GM11168 (cell line): ENCODE data around the gene LRRC36.

Source experiments
- in situ Hi-C: fragments of 300-500 bp; cut with MboI; formaldehyde crosslinking; loops from one replicate; pipeline ENCODE4 v1.12.0; 2022; ENCODE audit warnings: low sequenced_read_pairs; ENCODE audit not compliant: unreplicated experiment

LRRC36 gene, protein sequence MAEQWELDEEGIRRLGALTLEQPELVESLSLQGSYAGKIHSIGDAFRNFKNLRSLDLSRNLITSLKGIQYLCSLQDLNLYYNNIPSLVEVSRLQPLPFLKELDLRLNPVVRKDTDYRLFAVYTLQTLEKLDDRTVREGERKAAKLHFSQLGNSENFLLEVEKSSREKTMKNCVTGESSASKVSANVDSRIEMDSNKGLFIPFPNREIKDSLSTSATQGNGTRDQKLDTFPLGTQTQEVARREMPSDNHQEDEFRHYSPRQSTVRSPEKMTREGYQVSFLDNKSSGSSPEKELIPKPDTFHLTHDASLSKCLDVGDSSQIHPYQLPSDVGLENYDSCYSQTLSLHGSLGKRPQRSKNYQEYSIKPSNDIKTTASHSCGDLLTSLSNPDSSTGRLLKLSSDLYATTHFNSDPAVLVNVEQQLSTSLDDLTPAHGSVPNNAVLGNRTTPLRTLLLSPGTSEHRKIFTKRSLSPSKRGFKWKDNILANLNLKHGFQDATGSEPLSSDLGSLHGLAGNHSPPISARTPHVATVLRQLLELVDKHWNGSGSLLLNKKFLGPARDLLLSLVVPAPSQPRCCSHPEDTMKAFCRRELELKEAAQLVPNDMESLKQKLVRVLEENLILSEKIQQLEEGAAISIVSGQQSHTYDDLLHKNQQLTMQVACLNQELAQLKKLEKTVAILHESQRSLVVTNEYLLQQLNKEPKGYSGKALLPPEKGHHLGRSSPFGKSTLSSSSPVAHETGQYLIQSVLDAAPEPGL

DNA sequence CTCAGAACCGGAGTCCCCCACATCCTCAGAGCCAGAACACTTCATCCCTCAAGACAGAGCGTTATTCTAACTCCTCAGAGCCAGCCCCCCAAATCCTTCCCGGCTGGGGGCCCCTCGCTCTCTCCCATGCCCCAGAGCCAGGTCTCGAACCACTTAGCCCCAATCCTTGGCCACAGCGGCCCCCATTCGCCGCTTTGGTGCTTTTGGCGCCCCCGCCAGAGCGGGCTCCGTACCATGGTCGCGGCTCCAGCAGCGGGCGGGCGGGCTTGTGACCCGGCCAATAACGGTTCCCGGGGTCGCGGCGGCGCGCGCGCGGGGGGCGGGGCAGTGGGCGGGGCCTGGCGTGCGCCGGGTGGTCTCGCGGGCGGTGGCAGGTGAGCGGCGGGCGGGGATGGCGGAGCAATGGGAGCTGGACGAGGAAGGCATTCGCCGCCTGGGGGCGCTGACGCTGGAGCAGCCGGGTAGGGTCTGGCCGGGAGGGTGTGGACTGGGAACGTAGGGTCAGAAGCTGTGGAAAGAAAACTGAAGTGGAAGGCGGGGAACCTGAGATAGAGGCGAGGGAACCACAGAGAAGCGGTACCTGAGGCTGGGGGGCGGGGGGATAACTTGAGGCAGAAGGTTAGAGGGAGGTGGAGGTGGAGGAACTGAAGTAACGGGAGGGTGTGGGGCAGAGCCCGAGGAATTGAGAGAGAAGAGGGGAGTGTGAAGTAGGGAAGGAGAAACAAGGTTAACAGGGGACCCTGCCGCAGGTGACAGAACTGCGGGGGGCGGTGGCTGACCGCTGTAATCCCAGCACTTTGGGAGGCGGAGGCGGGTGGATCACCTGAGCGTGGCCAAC lies at the start of gene LRRC36, which contains the start of gene KCTD19:
LRRC36 (plus strand) TSS at position 344 of the 838 bp plus-strand sequence; CDS start at position 392, 48 bp downstream.
KCTD19 (minus strand) TSS at position 270 of the 838 bp plus-strand sequence; CDS start at position 236, 34 bp downstream.
- in situ Hi-C loops = no loop called here

DNA sequence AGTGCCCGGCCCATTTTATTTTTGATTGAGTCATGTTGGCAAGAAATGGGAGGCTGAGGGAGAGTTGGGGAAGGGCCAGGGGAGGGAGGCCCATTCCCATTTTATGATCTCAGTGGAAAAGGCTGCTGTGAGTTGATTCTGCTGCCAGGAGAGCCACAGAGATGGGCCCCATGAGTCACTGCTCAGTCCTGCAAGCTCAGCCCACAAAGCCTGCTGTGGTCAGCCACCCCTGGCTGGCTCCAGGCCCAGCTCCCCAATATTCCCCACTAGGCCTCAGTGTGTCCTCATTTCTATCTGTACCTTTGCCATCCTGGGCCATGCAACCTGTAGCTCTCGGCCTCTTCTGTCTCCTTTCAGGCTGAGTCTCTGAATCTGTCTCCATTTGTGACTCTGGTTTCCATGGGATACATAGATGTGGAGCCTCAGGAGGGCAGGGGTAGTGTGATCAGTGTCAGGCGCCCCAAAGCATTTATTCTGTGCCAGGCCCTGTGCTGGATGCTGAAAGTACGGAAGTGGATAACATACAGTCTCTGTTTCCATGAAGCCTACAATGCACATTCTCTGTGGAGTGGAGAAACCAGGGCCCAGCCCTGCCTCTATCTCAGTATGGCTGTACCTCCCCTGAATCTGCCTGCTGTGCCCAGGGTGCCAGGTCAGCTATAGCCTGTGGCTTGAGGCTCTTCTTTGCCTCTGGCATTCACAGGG lies 49.2 kb upstream of the LRRC36 start:
- in situ Hi-C loops = no loop called here

DNA sequence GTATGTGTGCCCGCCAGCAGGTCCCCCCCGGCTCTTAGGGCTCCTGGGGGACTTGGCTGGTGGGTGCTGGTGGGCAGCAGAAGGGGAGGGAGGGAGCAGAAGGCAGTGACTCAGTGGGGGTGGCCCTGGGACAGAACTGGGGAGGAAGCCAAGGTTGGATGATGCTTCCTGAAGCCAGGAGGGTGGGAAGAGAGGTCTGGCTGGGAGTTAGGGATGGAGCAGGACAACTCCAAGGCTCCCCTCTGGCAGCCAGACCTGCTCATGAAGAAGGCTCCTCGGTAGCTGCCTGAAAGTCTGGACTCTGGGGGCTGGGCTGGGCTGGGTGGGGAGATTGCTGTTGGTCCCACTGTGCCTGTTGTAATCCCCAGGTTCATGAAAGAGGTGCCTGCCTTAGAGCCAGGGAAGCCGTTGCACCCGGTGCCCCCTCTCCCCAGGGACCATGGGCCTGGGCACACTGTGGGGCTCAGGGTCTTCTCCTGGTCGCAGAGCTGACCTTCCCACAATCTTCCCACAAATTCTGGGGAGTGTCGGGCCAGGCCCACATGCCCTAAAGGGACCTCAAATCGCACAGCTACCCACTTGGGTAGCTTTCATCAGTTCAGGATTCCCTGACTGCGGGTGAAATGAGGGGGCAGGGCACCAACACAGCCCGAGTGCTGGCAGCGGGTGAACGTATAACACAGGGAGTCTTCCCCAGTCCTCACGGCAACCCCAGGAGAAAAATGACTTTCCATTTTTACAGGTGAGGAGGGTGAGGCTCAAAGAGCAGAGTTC lies 48.4 kb upstream of the LRRC36 start:
- in situ Hi-C loops = no loop called here

DNA sequence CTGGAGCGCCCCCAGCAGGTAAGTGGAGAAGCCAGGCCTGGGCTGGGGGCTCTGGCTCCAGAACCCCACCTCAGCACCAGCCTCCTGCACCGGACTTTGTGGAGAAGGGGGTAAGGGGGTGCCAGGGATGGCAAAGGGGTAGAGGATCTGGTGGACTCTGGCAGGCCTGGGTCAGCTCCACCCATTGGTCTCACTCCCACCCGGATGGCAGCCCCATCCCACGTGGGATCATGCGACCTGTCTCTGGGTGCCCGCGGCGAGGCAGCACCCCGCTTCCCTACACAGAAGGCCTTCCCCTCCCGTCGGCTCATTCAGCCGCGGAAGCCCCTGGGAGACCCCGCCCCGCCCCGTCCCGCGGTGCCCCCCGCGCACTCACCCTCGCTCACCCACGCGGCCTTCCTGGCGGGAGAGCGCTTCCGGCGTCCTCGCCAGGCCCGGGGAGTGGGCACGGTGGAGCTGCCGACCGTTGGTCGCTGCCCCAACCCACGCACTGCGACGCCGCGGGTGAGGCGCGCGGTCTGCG lies 47.8 kb upstream of the LRRC36 start:
- in situ Hi-C loops = no loop called here

DNA sequence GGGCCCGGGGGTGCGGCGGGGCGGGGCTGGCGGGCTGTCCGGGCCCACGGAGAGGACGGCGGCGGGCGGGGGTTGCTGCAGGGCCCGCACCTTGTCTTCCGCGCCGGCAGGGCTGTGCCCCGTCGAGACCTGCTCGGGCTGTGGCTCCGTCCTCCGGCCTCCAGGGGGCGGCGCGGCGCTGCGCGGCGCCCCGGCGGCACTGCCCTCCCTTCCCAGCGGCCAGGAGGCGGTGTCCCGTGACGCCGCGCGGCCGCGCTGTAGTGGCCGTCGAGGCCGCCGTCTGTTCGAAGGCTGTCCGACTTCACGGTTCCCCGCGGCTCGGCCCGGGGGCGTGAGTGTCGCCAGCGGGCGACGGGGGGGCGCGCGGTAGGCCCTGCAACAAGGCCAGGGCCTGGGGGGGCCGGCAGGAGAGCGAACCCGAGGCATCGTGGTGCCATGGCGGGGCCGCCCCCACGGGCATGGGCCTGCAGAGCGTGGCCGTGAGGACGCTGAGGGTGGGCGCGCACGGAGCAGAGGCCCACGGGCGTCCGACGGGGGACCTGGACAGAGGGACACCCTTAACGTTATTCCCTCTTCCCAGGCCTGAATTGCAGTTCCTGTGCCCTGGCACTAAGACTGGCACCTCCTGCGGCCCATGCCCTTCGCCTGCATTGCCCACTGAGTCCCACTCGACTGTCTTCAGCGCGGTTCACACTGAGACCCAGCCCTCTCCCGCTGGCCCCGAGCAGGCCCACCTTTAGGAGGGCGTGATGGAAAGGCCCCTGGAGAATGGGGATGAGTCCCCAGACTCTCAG lies 47.1 kb upstream of the LRRC36 start, which contains the start of gene PLEKHG4:
PLEKHG4 (plus strand) TSS at position 237 of the 794 bp plus-strand sequence; CDS start at position 750, 513 bp downstream.
- in situ Hi-C loops = no loop called here

DNA sequence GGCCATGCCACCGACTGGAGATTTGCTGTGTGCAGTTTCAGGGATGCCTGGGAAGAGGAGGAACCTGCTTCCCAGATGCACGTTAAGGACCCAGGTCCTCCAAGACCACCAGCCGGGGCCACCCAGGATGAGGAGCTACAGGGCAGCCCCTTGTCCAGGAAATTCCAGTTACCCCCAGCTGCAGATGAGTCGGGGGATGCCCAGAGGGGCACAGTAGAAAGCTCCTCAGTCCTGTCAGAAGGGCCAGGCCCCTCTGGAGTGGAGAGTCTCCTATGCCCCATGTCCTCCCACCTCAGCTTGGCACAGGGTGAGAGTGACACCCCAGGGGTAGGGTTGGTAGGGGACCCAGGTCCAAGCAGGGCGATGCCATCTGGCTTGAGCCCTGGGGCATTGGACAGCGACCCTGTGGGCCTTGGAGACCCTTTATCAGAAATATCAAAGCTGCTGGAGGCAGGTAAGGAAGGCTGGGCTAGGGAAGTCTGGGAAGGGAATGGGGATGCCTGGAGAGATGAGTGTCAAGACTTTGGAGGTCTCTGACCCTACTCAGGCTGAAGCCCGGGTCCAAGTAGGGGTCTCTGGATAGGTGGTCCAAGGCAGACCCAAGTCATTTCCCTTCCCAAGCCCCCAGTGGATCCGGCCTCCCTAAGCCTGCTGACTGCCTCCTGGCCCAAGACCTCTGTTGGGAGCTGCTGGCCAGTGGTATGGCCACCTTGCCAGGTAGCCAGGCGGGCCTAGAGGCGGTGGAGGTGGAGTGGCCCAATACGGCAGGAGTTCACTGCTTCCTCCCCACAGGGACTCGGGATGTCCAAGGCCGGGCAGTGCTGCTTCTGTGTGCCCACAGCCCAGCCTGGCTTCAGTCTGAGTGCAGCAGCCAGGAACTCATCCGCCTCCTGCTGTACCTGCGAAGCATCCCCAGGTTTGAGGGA lies 46.3 kb upstream of the LRRC36 start:
- in situ Hi-C loops = no loop called here

DNA sequence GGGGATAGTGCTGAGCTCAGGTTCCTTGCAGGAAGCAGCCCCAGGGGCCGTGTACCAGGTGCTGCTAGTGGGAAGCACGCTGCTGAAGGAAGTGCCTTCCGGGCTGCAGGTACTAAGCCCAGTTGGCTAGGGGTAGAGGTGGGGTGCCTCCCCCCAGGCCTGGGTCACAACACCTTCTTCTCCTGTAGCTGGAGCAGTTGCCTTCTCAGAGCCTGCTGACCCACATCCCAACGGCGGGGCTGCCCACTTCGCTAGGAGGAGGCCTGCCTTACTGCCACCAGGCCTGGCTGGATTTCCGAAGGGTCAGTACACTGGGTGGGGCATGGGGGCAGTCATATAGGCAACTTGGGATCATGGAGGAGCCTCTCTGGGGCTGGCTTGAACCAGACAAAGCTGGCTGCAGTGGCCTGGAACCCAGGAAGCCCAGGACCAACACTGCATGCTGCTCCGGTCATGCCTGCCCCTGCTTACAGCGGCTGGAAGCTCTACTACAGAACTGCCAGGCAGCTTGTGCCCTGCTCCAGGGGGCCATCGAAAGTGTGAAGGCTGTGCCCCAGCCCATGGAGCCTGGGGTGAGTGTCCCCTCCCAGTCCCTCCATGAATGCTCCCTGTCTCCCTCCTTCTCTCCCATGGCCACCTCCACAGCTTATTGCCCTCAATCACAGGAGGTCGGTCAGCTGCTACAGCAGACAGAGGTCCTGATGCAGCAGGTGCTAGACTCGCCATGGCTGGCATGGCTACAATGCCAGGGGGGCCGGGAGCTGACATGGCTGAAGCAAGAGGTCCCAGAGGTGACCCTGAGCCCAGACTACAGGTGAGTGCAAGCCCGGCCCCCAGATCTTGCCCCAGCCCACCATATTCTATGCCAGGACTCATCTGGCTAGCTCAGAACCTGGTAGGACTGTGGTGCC lies 44.8 kb upstream of the LRRC36 start:
- in situ Hi-C loops = no loop called here

DNA sequence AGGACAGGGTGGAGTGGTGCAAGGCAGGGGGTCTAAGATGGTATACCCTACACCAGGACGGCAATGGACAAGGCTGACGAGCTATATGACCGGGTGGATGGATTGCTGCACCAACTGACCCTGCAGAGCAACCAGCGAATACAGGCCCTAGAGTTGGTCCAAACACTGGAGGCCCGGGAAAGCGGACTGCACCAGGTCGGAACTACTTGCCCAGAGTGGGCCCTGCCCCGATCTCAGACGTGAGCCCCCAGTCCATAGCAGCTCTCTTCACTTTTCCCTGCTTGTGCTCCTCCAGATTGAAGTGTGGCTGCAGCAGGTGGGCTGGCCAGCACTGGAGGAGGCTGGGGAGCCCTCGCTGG lies 44.2 kb upstream of the LRRC36 start:
- in situ Hi-C loops = no loop called here

DNA sequence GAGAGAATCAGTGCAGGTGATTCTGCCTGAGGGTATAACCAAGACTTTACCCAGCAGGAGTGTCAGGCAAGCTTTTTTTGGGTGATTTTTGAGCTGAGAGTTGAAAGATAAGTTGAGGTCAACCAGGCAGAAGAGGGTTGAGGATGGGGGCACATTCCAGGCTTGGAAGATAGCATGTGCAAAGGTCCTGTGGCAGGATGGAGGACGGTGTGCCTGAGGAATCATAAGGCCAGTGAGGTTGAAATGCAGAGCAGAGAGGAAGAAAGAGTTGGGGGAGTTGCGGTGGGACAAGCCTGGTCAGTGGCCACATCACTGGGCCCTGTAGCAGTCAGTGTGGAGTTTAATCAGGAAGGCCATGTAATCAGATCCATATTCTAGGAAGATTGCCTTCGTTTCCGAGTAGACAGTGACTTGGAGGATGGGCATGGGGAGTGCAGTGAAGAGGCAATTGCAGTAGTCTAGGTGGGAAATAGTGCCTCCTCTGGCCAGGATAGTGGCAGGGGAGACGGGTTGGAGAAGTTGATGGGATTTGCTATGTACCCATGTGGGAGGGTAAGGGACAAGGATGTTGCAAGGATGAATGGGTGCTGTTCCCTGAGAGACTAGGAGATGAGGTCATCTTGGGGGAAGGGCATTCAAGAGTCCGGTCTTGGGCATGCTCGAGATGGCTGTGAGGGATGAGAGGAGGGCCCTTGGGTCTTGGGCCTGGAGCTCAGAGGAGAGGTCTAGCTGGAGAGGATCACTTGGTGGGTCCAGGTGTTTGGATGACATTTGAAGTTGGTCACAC lies 43.4 kb upstream of the LRRC36 start:
- in situ Hi-C loops = no loop called here

DNA sequence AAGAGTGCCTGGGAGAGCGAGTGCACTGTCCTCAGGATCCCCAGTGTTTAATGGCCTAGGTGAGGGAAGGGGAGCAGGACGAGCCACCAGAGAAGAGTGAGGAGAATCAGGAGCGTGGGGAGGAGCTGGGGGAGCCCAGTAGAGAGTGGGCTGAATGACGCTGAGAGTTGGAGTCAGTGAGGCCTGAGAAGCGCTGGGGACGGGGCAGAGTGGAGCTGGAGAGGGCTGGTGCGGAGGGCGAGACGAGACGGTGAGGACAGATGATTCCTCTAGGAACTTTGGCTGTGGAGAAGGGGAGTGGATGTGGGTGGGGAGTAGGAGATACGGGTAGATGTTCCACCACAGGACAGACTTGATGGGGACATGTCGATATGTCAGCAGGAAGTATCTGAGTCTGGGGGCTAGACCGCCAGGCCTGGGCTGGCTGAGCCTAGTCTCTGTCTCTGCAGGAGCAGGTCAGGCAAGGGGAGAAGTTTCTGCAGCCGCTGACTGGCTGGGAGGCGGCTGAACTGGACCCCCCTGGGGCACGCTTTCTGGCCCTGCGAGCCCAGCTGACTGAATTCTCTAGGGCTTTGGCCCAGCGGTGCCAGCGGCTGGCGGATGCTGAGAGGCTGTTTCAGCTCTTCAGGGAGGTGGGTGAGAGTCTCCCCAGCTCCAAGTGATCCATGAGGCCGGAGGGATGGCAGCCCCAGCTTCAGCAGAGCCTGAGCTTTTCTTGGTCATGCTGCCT lies 42.6 kb upstream of the LRRC36 start:
- in situ Hi-C loops = no loop called here

DNA sequence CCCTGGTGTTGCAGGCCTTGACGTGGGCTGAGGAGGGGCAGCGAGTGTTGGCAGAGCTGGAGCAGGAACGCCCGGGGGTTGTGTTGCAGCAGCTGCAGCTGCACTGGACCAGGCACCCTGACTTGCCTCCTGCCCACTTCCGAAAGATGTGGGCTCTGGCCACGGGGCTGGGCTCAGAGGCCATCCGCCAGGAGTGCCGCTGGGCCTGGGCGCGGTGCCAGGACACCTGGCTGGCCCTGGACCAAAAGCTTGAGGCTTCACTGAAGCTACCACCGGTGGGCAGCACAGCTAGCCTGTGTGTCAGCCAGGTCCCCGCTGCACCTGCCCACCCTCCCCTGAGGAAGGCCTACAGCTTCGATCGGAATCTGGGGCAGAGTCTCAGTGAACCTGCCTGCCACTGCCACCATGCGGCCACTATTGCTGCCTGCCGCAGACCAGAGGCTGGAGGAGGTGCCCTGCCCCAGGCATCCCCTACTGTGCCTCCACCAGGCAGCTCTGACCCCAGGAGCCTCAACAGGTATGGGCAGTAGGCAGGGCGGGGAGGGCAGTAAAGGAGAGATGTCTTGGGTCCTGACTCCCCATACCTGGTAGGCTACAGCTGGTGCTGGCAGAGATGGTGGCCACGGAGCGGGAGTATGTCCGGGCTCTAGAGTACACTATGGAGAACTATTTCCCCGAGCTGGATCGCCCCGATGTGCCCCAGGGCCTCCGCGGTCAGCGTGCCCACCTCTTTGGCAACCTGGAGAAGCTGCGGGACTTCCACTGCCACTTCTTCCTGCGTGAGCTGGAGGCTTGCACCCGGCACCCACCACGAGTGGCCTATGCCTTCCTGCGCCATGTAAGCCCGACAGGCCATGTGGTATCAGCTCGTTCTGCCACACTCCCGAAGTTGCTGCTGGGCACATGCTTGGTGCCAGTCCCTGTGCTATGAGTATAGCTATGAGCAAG lies 41.6 kb upstream of the LRRC36 start:
- in situ Hi-C loops = no loop called here

DNA sequence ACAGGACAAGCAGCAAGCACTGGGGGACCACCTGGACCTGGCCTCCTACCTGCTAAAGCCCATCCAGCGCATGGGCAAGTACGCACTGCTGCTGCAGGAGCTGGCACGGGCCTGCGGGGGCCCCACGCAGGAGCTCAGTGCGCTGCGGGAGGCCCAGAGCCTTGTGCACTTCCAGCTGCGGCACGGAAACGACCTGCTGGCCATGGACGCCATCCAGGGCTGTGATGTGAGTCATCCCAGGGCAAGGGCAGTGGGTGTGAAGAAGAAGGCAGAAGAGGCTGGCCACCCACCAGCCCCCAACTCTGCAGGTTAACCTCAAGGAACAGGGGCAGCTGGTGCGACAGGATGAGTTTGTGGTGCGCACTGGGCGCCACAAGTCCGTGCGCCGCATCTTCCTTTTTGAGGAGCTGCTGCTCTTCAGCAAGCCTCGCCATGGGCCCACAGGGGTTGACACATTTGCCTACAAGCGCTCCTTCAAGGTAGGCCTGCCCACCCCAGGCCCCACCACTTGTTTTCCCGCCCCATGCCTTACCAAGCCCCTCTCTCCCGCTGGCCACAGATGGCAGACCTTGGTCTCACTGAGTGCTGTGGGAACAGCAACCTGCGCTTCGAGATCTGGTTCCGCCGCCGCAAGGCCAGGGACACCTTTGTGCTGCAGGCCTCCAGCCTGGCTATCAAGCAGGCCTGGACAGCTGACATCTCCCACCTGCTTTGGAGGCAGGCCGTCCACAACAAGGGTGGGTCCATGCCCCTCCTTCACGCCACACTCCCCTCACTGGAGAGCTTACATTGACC lies 40.0 kb upstream of the LRRC36 start:
- in situ Hi-C loops = no loop called here

DNA sequence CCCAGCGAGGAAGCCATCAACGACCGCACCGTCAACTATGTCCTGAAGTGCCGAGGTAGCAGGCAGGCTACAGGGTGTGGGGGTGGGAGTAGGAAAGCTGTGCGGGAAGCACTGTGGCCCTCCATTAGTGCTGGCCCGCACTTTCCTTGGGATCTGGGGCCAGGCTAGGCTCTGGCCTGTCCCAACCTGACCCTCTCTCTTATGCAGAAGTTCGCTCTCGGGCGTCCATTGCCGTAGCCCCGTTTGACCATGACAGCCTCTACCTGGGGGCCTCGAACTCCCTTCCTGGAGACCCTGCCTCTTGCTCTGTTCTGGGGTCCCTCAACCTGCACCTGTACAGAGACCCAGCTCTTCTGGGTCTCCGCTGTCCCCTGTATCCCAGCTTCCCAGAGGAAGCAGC lies 38.7 kb upstream of the LRRC36 start:
- in situ Hi-C loops = no loop called here
